ENCODE data around the gene DENND4A.
"Not testable (repeated sequence)": the region's sequence is repeated elsewhere in the genome, so short reads cannot be mapped to it uniquely, and the experiment has no call there.

Gene DENND4A

DNA sequence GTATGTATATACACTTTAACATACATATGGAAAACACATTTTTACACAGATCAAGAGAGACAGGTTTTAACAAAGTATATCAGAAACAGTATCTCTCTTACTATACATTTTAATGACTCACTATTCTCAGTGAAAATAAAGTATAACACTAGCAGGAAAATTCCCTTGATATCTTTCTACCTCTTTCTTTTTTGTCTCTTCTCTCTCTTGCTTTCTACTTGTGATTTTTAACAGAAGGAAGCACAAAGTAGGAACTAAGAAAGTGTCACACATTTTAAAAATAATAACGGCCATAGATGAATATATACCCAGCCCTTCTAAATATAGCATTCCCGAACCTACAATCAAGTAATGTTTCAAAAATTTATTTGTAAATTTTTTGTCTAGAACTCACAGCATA is 4.8 kb downstream of the DENND4A start:
- DNase-seq: no peak

DNA sequence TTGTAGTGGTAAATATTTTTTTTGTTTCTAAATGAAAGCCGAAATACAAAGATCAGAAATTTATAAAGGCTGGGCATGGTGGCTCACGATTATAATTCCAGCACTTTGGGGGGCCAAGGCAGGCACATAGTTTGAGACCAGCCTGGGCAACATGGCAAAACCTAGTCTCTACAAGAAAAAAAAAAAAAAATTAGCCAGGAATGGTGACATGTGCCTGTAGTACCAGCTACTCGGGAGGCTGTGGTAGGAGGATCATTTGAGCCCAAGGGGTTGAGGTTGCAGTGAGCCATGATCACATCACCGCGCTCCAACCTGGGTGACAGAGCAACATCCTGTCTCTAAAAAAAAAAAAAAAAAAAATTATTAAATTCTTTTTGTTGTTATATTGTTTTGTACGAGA is 6.9 kb downstream of the DENND4A start:
- no peak for DNase-seq

DNA sequence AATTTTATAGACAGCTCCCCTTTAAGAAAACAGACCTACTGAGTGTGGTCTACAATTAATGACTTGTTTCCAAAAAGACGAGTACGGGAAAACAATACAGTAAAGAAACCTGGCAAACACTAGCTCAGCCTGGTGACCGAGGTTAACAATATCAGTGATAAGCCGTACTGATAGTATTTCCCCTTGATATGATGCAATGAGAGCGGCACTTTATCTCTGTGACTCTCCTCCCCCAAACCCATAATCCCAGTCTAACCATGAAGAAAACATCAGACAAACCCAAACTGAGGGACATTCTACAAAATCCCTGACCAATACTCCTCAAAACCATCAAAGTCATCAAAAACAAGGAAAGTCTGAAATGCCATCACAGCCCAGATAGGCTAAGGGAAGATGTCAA is 8.2 kb downstream of the DENND4A start:
- no peak for DNase-seq

DNA sequence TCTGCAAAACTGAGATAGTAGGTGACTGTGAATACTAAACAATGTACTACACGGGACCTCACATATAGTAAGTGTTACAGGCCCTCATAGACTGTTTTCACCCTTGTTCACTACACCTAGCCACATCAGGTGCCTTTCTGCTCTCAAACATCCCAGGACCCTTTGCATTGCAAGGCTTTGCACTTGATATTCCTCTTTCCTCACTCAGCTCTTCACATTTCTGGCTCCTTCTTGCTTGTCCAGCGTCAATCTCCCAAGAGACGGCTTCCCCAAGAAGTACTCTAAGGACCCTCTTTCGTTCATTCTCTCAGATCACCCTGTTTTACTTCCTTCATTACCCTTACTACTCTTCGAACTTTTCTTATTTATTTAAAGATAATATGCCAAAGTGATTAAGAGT is 10.0 kb downstream of the DENND4A start:
- DNase-seq: no peak

DNA sequence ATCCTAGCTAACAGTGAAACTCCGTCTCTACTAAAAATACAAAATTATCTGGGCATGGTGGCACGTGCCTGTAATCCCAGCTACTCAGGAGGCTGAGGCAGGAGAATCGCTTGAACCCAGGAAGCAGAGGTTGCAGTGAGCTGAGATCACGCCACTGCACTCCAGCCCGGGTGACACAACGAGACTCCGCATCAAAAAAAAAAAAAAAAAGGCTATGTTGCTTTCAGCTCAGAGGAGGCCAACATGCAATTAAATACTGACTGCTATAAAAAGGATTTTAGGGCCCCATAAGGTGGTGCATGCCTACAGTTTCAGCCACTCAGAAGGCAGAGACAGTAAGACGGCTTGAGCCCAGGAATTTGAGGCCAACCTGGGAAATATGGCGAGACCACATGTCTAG is 13.4 kb downstream of the DENND4A start:
- not testable (repeated sequence) for DNase-seq

DNA sequence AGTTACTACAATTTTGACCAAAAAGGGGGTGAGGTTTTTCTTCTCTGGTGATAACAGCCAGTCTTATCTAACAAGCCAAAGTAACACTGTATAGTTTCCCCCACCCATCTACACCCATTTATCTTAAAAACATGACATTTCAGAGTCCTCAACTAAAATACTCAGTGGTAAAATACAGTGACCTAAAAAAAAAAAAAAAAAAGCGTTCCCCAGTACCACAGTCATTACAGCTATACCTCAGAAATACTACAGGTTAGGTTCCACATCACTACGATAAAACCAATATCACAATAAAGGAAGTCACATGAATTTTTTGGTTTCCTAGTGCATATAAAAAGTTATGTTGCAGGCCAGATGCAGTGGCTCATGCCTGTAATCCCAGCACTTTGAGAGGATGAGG is 13.8 kb downstream of the DENND4A start:
- DNase-seq: no peak

DNA sequence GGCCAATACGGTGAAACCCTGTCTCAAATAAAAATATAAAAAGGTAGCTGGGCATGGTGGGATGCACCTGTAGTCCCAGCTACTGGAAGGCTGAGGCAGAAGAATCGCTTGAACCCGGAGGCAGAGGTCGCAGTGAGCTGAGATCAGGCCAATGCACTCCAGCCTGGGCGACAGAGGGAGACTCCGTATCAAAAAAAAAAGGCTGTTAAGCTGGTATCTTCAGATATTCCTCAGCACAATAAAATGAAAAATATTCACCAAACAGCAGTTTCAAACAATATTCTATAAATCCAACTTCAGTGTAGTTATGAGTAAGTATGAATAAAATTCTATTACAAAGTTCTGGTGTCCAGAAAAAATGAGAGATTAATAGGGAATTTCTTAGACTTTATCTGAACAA is 14.2 kb downstream of the DENND4A start:
- no peak for DNase-seq

DNA sequence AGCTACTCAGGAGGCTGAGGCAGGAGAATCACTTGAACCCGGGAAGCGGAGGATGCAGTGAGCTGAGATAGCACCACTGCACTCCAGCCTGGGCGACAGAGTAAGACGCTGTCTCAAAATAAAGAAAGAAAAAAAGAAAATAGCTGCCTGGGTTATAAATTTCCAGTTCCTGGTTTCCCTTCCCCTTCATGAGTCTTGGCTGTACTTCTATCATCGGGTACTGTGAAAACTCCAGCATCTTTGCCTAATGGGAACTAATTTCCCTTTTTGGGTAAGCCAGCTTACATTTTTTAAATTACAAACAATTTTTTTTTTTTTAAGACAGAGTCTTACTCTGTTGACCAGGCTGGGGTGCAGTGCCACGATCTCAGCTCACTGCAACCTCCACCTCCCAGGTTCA is 15.0 kb downstream of the DENND4A start:
- no peak for DNase-seq

DNA sequence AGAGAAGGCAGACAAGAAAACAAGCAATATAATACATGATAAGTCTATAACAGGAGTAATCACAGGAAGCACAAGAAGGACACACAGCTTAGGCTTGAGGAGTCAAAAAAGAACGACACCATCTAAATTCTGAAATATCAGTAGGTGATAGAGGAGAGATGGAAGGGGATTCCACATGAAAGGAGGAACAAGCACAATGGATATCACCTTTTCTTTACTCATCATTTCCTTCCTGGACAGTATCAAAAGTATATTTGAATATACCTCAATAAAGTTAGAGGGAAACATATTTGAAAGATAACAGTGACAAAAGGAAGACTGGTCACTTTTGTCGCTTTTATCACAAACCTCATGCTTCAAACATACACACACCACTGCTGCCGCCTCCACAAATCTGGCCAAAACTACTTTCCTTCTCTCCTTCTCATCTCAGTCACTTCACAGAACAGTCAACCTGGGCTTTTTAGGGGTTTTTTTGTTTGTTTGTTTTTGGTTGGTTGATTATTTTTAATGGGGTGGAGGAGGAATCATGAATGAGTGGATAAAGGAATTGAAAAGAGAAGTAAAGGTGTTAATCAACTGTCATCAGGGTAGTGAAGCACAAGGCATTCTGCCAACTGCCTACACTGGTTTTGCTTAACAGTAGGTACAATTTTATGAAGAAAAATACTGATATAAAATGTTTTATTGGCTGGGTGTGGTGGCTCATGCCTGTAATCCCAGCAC is 18.5 kb downstream of the DENND4A start:
- no peak for DNase-seq

DNA sequence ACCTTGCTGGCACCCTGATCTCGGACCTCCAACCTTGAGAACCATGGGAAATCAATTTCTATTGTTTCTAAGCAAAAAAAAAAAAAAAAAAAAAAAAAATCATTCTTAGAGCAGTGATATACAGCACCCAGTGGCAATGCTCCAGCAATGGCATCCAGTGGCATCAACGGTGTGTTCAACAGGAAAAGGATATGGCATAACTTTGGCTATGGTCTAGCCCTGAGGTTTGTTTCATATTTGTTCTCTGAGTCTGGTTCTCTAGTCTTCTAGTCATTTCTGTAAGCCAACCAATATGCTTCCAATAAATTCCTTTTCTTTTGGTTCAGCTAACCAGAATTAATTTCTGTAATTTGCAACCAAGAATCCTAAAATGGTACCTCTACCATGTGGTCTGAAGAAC is 19.2 kb downstream of the DENND4A start:
- no peak for DNase-seq

DNA sequence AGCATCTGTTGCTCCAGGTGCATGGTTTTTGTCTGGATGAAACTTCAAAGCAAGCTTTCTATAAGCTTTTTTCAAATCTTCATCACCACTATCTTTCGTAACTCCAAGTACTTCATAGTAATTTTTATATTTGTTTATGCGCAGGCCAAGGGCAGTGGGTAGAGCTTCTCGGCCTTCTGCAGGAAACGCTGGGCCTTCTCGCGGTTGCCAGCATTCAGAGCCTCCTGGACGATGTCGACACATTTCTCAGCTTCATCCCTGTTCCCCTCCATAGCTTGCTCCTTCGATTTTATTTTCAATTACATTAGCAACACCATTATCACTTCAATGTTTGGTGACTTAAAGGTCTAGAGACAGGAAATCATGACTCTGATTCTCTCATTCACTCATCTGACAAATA is 20.2 kb downstream of the DENND4A start:
- no peak for DNase-seq

DNA sequence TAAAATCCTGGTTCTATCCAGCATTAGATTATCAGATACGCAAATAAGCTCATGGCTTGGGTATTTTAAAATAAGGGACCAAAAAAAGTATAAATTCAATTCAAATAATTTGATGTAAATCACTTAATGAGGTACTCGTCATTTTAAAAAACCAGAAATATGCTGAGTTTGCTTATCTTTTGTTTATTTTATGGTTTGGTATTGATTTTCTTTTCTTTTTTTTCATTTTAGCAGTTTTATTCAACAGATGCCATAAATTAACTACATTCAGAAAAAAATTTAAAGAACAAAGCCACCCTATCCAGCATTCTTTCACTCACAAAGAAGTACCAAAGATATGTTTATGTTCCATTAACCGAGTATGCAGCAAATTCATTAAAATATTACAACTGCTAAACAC is 22.6 kb downstream of the DENND4A start:
- DNase-seq: no peak

DNA sequence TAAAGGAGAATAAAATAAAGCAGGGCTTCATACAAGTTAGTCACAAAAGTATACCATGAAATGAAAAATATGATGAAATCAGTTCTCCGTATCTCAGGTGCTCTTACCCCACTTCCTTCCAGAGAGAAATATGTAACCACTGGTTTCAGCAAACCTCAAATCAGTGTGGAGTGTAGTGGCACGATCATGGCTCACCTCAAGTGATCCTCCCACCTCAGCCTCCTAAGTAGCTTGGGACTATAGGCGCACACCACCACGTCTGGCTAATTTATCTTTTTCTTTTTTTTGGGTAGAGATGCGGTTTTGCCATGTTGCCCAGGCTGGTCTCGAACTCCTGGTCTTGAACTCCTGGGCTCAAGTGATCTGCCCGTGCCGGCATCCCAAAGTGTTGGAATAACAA is 24.2 kb downstream of the DENND4A start:
- no peak for DNase-seq

DNA sequence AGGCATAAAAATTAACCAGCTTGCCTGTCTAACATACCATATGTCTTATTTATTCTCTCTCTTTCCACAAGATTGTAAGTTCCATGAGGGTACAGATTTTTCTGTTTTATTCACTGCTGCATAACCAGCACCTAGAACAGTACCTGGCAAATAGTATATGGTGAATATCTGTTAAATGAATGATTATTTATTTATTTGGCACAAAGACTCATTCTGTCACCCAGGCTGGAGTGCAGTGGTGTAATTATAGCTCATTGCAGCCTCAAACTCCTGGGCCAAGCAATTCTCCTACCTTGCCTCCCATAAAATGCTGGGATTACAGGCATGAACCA is 24.9 kb downstream of the DENND4A start:
- no peak for DNase-seq

DNA sequence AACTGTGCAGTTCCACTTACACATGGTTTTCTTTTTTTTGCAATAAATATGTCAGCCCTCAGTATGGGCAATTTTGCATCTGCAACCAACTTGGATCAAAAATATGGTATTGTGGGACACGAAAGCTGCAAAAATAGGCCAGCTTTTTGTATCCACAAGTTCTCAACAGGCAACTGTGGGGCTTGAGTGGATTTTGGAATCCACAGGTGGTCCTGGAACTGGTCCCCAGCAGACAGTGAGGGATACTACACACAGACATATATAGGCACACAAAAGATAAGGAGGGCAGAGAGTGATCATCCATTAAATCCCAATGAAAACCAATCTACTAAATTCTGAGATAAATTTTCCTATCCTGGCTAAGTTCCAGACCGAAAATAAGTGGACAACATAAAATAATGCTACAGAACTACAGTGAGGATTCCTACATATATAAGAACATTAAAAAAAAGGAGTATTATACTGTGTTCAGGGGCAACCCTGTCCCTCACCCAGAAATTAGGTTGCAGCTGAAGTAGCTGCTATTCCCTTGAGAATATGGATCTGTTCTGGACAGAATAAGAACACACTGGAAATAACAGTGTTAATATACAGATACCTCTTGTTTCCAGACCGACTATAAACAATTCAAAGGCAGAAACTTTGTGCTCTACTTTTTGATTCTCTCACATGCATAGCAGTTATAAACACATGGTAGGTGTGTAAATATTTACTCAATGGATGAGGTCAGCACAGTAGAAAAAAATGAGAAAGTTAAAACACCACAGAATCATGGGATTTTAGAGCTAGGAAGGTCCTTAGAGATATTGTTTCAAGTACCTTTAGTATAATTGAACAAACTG is 25.4 kb downstream of the DENND4A start:
- DNase-seq: no peak

DNA sequence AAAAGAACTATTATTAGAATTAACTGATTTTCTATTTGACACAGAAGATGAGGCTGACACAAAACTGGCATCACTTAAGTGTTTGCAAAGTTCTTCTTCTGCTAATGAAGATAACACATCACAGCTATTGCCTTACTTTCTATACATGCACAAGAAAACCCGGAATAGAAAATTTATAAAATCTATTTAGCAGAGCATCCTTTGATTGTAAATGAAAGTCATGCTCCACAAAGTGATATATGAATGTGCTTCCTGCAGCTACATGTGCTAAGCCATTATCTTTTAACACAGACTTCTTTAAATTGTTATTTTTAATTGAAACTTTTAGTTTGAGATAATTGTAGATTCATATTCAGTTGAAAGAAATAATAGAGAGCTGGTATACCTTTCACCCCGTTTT is 27.0 kb downstream of the DENND4A start:
- DNase-seq: no peak

DNA sequence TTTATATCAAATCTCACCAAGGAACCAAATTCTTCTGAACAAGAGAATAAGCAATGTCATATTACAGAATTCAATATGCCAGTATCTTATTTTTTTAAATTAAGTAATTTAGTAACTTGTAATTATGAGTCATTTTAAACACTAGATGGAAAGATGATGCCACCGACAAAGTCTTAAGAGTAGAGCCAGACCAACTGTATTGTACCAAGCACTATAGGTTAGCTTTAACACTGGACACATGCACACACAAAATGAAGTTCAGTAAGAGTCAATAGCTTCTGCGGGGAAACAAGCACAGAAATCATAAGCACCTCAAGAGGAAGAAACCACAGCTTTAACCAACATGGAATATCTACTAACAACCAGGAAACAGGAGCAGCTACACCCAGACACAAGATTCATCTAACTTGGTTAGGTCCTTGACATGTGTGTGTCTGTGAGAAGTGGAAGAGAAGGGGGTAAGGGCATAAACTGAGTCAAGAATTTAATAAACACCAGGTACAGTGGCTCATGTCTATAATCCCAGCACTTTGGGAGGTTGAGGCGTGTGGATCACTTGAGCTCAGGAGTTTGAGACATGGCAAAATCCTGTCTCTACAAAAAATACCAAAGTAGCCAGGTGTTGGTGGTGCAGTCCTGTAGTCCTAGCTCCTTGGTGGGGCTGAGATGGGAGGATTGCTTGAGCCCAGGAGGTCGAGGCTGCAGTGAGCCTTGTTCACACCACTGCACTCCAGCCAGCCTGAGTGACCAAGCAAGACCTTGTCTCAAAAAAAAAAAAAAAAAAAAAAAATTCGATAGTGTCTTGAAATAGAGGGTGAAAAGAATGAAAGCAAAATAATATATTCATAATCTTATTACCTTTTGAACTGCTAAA is 28.9 kb downstream of the DENND4A start:
- no peak for DNase-seq

DNA sequence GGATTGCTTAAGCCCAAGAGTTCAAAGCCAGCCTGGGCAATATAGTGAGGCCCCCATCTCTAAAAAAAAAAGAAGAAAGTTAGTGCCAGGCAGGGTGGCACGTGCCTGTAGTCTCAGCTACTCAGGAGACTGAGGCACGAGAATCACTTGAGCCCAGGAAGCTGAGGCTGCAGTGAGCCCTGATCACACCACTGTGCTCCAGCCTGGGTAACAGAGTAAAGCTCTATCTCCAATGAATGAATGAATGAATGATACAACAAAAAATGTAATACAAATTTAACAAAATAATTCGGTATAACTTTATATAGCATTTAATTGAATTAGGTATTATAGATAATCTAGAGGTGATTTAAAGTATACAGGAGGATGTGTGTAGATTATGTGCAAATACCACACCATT is 29.7 kb downstream of the DENND4A start:
- no peak for DNase-seq

DNA sequence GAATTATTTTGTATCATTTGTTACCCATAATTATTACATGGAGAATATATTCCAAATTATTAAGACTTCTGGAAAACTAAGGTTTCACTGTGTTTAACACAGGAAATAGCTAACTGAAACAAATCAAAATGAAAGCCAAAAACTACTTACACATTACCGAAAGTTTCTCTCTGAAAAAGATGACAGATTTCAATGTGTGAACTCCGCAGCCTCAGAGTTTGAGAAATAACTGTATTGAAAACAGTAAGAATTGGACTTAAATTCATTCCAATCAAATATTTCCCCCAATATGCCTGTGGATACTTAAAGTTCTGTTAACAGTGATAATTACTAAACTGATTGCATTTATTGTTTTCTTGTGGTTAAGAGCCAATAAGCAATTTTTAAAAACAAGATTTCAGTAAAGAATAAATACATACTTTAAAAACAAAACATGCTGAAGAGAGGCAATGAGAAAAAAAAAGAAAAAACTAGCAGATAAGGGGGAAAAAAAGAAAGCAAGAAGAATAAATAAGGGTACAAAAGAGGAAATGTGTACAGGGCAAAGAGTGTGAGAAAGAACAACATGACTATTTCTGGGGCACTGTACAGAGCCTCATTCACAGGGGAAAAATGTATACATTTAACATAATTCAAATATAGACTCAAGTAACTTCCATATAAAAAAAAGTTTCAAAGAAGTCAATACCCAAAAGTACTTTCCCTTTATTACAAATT is 30.7 kb downstream of the DENND4A start:
- DNase-seq: no peak

DNA sequence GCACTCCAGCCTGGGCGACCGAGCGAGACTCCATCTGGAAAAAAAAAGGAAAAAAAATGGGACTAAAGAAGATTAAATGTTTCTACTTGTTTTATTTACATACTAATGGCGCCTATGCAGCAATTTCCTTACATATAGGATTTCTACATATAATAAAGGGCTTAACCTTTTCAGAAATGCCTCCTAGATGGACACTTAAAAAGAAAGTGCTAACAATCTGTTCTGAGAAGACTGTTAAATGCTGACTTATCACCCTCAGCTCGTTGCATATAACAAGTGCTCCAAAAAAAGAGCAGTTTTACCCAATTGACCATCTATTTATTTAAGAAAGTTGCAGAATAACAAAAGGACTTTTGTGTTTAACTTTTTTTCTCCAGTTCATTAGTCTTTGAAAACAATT is 32.7 kb downstream of the DENND4A start:
- DNase-seq: no peak

DNA sequence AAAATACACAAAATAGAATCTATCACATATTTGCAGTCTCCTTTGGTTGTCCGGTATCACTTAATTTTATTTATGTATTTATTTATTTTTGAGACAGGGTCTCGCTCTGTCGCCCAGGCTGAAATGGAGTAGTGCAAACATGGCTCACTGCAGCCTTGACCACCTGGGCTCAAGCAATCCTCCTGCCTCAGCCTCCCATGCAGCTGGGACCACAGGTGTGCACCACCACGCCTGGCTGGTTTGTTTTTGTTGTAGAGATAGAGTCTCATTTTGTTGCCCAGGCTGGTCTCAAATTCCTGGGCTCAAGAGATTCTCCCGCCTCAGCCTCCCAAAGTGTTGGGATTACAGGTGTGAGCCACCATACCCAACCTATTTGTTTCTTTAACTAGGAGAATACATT is 33.9 kb downstream of the DENND4A start:
- no peak for DNase-seq

DNA sequence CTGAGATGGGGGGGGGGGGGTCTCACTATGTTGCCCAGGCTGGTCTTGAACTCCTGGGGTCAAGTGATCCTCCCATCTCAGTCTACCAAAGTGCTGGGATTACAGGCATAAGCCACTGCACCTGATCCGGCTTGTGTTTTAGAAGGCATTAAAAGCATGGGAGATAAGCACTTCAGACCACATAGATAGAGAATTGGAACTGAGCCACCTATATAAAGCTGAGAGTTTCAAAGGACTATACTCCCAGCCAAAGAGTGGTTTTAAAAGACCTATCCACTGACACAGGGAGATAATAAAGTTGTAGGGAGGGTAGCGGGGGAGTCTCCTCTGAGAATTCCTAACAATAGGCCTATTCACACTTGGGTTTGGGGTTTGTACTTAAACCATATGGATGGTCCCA is 34.8 kb downstream of the DENND4A start:
- DNase-seq: no peak

DNA sequence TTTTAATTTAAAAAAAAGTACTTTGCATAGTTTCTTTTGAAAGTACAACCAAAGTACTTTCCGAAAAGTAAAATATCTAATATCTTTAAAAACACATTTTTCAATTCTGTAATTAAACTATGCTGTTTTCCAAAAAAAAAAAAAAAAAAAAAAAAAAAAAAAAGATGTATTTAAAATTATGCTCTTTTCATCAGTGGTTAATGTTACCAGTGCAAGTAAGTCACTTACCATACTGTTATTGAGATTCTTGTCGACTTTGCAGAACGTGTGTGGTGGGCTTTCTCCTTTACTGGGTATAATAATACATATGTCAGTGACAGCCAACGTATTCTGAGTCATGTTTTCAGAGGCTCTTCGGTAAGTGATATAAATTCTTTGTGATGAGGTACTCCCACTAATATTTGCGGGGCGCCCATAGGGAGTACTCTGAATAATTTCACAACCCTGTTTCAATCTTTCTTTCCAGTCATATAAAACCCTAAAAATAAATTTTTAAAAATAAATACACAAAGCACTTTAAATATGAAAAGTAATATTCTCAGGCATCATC is 39.9 kb downstream of the DENND4A start:
- no peak for DNase-seq

All from cortex of kidney (tissue), 1 donor.